Limb (tissue), 2 donors: ENCODE data around the gene MNT.
A peak's percentile ranks its signal among the peaks of the same experiment; 100 is the strongest.

Experiments
- DNase-seq, 2 donors: peaks; one replicate each; pipeline ENCODE4 v3.0.0-alpha.2; 2016; ENCODE audit errors: extremely low spot score in 2 of 2

MNT gene

DNA sequence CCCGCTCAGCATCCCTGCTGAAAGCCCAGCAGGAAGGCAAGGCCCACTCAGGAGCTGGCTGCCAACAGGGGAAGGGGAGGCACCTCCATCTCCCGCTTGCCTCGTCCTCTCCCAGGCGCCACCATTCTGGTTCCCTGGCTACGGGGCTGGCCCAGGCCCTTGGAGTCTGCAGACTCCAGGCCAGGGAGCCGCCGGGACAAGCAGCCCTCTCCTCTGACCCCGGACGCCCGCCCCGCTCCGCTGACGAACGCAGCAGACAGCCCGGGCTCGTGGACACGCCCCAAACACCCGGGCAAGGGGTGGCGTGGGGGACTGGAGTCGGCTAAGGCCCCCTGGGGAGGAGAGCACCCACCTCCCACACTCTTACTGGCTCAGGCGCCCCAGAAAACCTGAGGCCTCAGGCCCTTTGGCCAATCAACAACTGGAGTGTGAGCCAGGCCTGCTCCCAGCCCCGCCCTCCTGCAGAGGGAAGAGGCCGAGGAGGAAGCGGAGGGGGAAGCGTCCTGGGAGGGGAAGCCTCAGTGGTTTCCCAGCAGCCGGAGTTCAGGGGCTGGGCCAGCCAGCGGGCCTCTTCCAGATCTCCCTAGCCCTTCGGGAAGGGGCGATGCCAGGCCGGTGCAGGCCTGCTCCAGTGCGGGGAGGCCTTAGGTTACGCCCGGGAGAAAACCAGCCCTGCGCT lies 4.2 kb downstream of the MNT start:
- DNase-seq = peak; percentile 87 to 88

DNA sequence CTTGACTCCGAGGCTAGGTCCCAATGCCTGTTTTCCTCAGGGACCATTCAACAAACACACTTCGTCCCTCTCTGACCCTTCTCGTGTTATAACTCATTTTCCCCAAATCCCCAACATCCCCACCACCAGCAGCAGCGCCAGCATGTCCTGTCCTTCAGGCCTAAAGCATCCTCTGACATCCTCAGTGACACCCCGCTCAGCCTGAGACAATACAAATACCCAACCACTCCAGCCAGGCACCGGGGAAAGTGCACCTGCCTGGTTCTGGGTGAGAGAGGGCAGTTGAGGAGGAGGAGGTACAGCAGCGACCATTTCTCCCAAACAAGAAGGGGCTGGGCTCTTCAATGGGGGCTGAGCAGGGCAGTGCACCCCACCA lies 4.7 kb downstream of the MNT start:
- DNase-seq = no peak

DNA sequence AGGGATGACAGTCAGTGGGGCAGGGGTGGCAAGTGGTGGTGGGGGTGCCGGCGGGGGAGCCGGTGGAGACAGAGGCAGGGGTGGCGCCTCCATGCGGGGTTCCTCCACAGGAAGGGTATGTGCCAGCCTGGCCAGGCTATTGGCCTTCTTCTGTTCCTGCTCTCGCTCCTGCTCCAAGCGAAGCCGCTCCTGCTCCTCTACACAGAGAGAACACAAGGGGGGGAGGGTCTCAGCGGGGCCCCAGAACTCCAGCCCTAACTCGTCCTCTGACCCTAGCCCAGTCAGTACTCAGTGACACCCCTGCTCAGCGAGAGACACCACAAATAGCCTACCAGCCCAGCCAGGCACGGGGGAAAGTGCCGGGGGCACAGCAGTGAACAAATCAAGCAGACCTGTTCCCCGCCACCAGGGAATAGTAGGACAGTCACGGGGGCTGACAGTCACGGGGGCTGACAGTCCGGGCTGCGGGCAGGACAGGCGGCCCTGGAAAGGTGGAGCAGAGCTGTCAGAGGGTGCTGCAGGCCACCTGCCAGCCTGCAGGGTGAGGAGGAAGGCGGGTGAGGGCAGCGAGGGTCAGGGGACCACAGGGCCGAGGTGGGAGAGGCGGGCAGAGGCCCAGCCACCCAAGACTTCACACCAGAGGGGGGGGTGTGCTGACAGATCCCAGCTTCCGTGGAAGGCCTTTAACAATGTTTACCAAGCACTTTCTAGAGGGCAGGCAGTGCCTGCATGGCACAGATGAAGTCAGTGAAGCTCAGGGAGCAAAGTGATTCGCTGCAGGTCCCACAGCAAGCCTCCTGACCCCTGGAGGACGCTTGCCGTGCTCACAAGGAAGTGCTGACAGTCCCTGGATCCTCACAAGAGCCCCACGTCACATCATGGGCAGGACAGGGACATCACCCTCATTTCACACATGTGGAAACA lies 5.3 kb downstream of the MNT start:
- DNase-seq = no peak

DNA sequence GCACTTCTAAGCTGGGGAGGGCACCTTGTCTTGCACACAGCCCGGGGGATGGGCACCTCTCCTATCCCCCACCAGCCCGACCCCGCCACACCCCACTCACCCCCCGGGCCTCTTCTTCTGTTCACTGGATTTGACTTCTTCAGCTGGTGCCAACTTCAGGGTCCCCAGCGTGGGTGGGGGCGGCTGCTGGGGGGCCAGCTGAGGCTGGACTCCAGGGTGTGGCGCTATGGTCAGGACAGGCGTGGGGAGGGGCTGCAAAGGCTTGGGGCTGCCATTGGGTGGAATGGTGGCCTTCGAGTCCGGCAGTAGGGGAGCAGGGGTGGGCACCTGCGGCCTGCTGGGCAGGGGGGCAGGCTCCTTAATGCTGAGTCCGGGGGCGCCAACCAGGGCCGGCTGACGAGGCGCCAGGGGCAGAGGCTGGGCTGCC lies 6.1 kb downstream of the MNT start:
- no peak for DNase-seq

DNA sequence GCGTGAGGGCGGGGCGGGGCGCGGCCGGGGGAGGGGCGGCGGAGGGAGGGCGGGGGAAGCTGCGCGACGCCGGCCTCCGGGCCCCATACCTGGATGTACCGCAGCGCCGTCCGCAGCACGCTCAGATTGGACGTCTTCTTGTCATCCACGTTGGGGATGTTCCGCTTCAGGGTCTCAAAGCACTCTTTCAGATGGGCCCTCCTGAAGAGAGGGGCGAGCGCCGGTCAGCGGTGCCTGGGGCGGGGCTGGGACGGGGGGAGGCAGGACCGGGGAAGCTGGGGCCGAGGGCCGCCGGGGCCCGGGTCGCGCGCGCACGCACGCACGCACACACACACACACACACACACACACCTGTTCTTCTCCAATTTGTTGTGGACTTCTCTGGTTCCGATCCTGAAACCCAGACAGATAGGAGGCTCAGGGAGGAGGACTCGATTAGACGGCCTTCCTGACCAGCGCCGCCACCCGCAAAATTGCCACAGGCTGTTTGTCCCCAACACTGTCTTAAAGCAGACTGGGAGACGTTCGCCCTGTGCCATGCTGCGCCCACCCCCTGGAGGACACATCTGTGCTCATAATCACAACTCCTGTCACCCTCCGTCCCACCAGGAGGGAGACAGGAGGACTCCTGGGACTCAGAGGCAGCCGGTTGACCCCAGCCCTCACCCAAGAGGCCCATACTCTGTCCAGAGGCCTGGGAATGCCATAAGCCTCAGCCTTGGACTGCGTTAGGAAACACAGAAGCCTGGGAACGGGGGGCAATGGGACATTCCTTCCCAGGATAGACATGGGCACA lies 6.7 kb downstream of the MNT start:
- no peak for DNase-seq

DNA sequence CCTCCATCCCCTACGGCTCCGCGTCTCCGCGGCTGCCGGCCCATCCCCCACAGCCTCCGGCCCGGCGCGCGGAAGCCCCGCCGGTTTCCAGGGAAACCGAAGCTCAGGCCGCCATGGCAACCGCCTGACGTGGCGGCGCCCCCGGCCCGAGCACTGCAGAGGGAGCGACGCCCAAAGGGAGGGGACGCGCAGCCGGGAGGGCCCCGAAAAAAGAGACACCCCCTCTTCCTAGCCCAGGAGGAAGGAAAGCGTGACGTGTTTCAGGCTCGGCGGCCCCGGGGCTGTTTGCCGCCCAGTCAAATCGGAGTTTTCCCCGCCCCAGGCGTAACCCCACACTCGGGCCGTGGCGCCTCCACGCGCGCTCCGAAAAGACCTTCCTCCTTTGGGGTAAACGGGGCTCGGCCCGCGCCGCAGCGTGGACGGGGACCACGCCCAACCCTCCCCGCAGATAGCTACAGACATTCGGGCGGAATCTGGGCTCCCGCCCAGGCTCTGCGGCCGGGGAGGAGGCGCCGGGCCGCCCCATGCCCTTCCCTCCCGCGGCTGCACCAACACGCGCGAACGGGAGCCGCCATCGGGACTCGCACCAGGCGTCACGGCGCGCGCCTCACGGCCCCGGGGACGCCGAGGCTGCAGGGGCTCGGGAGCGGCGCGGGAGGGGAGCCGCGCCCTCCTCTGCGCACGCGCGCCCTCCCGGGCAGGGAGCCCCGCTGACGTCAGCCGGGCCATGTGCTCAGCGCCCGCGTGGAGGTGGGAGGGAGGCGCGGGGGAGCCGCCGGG lies 7.5 kb downstream of the MNT start:
- peak; percentile 88 to 94 for DNase-seq

DNA sequence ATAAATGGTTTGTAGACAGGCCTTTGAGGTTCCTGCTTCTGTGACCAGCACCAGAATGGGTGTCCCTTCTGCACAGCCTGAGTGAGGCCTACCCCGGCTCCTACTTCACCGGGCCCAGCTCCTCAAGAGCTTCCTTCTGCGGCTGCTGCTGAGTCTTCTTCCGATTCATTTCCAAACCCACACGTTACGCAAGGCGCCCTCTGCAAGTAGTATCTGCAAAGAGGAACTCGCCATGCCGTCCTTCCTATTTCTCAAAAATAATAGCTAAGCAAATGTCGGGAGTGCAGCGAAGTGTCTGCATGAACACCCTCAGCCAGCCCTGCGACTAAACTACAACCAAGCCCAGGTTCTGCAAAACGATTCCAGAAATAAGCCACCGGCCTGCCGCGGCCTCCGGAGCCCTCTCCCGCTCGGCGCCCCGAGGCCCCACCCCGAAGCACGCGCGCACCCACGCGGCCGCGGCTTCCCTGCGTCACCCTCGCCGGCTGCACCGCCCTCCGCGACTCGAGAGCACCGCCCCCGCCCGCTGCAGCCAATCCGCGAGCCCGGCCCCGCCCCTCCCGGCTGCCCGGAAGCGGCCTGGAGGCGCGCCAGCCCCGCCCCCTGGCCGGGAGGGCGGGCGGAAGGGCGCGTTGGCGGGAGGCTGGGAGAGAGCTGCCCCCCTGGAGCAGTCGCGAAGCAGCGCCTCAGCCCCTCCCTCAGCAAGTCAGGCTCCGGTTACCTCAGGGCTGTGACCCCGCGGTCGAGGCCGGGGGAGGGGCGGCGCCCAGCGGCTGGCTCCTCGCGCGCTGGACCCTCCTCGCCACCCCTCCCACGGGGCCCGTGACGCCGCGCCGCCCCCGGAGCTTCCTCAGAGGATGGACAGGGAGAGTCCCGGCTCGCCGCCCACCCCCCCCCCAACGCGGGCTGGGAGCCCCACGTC lies 8.3 kb downstream of the MNT start:
- DNase-seq = peak; percentile 93 to 98

DNA sequence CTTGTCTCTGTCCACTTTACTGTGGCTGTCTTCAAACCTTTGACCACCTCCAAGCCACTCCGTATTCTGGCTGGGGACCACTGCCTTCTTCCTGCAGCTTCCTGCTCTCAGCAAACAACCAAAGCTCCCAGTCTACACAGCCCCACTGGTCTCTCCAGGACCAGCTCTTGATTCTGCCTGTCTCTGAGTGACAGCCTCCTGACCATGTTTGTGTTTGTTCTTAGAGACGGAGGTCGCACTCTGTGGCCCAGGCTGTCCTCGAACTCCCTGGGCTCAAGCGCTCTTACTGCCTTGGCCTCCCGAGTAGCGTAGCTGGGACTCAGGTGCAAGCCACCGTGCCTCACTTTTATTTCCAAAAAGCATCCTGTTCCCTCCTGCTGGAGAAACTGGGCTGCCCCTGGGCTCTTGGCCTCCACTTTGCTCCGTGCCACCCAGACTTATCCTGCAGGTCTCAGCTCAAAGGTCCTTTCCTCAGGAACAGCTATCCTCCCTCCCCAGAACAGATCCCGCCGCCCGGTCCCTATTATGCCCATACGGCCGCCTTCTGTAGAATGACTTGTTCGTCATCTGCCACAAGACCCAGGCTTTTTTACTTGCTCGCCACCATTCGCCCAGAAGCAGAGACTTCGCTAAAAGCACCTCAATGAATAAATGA lies 9.1 kb downstream of the MNT start:
- DNase-seq = no peak

DNA sequence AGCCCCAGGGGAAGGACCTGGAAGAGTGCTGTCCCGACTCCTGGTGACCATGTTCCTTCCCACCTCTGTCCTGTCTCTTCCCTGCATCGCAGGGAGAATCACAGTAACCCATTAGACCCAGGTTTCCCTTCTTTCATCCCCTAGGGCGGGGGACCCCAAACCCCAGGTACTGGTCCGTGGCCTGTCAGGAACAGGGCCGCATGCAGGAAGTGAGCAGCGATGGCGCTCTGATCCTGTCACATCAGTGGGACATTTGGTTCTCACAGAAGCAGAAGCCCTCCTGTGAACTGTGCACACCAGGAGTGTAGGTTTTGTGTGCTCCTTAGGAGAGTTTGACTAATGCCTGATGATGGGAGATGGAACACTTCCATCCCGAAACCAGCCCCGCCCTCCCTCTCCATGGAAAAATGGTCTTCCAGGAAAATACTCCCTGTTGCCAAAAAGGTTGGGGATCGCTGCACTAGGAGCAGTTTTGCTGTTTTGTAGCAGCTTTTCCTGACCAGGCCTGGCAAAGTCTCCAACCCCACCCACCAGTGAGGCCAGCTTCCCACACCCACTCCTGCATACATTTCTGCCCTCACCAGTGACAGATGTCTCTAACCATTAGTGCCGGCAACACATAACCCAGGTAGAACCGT lies 10.5 kb downstream of the MNT start:
- peak in 1 of 2 donors; percentile 39 for DNase-seq

DNA sequence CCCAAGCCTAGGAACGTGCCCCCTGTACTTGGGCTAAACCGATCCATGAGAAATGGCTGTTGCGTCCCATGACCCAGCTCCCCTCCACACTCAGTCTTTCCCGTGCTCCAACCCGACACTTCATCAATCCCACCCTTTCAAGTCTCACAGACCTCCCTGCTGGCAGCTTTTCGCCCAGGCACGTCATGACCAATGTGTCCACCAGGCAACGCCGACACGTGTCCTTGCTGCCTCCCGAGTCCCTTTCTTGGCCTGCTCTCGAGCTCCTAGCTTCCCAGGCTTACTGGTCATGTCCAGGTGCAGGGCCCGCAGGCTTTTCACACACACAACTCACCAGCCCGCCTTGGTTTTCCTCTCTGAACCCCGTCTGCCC lies 12.2 kb downstream of the MNT start:
- no peak for DNase-seq

DNA sequence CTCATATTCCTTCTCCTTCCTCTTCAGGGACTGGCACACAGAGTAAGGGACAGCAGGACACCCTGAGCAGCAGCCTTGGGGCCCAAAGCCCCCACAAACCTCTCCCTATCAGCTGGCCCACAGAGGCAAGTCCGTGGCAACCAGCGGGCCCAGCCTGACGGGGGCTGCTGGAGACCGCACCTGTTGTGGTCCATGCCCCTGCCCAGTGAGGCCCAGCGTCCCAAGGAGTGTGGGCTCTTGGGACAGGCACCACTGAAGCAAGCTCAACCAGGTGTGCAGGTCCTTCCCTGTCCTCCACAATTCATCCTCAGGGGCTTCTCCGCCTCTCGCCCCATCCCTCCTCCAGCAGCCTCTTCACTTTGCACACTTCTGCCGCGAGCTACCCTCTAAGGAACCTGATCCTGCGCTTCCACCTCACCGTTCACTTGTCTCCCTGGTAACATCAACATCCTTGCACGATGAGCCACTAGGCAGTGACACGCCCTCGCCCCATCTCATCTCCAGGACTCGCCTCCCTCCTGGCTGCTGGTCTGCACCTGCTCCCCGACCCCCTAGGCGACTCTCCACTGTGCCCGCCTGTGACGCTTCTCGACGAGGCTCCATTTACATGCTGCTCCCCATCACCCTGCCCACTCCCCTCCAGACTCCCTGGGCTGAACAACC lies 12.7 kb downstream of the MNT start:
- no peak for DNase-seq

DNA sequence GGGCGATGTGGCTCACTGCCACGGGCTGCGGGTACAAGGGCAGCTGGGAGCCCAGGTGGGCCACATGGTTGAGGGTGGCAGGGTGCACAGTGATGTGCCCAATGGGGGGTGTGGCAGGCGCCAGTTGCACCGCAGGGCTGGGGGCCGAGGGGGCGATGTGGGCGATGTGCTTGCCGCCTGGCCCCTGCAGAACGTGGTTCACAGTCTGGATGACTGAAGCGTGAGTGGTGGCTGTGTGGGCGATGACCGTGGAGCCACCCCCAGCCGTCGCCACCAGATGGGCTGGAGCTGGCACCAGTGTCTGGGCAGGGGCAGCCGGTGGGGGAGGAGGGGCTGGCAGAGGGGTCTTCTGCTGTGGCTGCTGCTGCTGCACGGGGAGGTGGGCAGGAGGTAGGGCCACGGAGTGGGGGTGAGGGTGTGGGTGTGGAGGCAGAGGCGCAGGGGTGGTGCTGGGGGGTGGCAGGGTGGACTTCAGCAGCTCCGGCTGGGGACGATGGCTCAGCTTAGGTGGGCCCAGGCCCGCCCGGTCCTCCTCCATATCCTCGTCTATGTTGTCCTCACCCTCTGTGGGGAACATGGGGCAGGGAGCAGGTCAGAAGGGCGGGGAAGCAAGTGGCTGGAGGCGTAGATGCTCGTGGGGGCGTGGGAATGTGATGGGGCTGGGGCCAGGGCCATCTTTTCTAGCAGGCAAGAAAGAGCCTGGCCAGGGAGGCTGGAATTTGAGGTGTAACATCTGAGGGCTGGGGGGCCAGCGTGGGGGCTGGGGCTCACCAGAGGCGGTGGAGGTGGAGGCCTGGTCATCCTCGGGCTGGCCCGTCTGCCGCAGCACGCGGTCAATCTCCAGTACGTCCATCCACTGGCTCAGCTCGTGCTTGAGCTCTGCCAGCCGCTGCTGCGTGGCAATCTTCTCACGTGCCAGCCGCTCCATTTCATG lies 13.5 kb downstream of the MNT start:
- DNase-seq = no peak

DNA sequence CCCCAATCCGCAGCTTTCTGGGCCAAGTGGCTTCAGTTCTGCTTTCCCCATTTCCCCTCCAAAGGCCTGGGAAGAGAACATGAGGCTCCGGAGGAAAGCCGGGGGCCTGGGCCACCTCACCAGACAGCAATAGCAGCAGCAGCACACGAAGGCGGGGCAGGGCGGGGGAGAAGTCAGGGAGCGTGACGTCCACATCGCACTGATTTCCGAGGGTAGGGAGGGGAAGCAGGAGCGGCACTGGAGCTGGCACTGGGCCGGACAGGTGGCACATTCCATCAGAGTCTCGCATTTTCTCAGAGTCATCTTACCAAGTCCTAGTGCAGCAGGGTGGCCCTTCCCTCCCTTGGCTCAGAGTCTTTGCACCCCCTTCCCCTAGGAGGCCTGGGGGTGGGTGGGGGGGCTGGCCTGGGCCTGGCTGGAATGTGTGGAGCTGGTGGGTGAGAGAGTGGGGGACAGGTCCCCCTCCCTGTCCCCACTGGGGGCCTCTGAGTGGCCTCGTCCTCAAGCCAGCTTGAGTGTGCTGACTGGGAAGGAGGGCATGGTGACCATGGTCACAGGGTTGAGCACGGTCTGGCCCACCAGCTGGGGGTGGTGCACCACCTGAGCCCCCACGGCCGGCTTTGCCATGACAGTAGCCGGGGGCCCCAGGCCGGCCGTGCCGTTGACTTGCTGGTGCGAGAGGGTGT lies 14.3 kb downstream of the MNT start:
- no peak for DNase-seq

DNA sequence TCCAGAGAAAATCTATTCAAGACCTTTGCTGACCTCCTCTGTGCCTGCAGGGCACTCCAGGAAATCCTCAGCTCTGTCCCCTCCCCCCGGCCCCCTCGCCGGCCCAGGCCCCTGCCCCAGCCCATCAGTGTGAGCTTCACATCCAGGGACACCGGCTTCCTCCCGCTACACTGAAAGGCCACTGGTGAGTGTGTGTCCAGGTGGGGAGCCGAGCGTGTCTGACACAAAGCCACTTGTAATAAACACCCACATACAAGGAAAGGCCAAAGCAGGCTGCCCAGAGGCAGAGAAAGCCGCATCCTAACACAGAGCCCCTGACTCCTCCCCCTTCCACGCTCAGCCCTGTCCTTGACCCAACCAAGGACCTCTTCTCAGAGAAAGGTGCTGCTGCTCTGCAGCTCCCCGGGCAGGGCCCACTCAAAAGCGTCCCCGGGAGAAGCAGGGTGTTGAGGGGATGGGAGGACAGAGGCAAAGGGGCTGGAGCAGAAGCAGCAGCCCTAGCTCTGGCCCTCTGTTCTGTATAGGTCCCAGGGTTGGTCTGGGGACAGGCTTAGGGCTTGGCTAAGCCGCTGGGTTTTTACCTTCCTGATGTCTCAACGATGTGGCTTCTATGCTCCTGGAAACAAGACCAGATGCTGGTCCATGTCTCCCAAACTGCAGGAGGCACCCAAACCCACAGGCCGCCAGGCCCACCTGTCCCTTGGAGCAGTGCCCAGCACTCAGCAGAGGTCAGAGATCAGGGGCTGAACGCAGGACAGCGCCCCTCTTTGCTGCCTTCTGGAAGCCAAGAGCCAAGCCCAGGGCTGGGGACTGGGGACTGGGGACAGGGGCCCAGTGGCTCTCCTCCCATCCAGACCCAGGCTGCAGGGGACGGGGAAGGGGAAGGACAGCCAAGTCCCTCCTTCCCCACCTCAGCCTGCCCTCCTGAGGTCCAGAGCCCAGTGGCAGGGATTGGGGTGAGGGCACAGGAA lies 15.3 kb downstream of the MNT start:
- DNase-seq = no peak

DNA sequence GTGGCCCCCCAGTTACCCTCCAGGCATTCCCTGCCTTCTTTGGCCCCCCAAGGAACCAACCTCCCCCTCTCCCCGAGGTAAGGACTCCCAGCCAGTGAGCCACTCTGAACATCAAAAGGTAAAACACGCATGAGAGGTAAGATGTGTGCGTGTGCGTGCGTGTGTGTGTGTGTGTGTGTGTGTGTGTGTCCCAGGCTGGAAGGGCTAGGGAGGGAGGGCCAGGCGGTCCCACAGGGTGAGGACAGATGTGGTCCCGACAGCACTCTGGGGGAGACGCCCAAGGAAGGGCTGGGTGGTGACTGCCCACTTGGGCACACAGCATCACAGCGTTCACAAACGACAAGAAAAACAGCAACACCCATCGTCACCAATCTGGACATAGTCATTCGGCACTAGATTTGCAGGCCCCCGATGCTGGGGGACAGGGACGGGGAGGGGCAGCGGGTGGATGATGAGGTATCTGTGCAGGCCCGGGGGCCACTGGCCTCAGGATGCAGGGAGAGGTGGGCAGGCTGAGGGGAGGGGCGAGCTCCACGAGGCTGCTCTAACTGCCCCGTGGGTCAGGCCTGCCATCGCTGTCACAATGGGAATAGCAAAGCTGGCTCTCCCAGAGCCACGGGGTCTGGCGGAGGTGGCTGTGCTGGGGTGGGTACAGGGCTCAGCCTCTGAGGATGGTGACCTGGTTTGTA lies 16.3 kb downstream of the MNT start:
- no peak for DNase-seq
